Fibroblast of mammary gland (primary cell): Measurements from ENCODE around the gene HNRNPH2.
A peak's percentile ranks its signal among the peaks of the same experiment; 100 is the strongest.

Source experiments
- DNase-seq: peaks from one replicate; pipeline ENCODE4 v3.0.0-alpha.2; 2010; ENCODE audit warnings: low read depth
- H3K4me3 ChIP-seq: 2 replicates; pipeline ENCODE4 v1.5.1; 2011; ENCODE audit warnings: low read depth, mild to moderate bottlenecking, low read length, moderate library complexity; ENCODE audit not compliant: control insufficient read depth
- TF ChIP-seq, protein P1 (sequence below): conservative IDR thresholded peaks from 2 replicates; pipeline ENCODE4 v1.5.1; 2011; ENCODE audit warnings: low read depth, low read length, inconsistent platforms; ENCODE audit not compliant: control insufficient read depth, insufficient read depth

Gene HNRNPH2

DNA sequence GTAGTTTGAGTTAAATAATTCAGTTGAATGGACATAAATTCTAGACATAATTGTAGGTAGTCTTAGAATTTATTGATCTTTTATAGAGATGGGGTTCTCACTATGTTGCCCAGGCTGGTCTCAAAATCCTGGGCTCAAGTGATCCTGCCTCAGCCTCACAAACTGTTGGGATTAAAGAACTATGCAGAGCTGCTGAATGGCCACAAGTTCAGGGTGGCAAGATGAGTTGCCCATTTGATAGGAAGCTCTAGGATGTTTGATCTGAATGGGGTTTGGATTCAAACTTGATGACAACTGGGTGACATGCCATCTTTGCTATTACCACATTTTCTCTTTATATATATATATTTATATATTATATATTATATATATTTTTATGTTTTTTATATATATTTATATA, 13.7 kb upstream of the HNRNPH2 start:
- H3K4me3 ChIP-seq, result no peak overlapping the region
- TF ChIP-seq, protein P1, sequence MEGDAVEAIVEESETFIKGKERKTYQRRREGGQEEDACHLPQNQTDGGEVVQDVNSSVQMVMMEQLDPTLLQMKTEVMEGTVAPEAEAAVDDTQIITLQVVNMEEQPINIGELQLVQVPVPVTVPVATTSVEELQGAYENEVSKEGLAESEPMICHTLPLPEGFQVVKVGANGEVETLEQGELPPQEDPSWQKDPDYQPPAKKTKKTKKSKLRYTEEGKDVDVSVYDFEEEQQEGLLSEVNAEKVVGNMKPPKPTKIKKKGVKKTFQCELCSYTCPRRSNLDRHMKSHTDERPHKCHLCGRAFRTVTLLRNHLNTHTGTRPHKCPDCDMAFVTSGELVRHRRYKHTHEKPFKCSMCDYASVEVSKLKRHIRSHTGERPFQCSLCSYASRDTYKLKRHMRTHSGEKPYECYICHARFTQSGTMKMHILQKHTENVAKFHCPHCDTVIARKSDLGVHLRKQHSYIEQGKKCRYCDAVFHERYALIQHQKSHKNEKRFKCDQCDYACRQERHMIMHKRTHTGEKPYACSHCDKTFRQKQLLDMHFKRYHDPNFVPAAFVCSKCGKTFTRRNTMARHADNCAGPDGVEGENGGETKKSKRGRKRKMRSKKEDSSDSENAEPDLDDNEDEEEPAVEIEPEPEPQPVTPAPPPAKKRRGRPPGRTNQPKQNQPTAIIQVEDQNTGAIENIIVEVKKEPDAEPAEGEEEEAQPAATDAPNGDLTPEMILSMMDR, result no peak
- no peak for DNase-seq

DNA sequence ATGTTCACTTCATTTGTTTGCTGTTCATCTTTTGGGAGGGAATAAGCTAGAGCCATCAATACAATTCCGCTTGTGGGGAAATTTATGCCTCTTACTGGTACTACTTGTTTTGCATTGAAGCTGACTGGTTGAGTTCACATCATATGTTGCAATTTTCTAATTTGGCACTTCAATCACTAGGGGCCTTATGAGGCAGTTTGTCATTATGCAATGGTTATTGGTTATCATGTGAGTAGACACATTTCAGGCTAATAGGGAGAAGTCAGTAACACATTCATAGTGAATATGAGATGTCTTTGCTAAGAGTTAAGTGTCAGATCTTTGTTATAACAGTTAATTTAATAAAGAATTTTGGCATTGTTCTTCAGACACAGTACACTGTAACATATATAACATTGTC, 12.2 kb upstream of the HNRNPH2 start:
- peak; percentile 57 for DNase-seq
- TF ChIP-seq, protein P1, result no peak
- H3K4me3 ChIP-seq, result no peak overlapping the region

DNA sequence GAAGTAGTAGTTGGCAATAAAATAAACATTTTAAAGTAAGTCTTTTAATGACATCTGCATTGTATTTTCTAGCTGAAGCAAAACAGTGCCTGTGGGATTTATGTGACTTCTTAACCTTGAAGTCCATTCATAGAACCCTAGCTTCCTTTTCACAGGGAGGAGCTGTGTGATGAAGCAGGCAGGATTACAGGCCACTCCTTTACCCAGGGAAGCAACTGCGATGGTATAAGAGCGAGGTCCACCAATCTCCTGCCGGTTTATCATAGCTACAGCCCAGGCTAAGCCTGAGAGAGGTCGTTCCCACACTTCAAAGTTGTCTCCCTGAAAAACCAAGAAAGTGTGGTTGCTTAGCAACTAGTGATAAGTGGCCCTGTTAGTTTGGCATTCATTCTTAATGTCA, 10.2 kb upstream of the HNRNPH2 start:
- H3K4me3 ChIP-seq, result no peak overlapping the region
- DNase-seq, result peak; percentile 32
- TF ChIP-seq, protein P1, result no peak

DNA sequence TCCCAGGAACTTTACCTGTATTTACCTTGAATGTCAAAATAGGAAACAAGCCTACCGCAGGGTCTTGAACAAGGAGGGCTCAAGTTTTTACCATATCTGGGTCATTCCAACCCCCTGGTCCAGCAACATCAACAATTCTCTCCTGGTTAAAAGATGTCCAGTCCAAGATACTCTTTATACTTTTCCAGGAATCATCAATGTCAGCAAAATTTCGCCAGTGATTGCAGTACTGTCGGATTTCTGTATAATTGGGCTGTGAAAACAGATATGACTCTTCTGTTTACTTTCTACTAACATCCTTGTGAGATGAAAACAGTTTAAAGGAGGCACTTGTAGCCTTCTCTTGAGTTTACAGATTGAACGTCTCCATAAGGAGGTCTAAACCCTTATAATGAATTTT, 9.3 kb upstream of the HNRNPH2 start:
- TF ChIP-seq, protein P1, result no peak
- no peak for DNase-seq
- no peak overlapping the region for H3K4me3 ChIP-seq

DNA sequence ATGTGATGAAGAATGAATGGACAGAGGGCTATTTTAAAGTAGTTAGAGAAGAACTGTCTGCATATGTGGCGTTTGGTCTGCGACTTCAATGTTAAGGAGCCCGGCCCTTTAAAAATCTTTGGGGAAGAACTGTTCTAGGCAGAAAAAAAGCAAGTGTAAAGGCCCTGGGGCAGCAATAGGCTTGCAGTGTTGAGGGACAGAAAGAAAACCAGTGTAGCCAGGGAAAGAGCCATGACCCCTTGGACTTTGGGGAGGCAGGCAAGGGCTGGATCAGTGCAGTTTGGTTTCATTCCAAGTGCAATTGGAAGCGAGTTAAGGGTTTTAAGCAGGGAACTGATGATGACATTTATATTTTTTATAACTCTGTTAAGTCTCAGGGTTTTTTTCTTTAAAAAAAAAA, 8.2 kb upstream of the HNRNPH2 start:
- TF ChIP-seq, protein P1, result no peak
- no peak overlapping the region for H3K4me3 ChIP-seq
- DNase-seq, result no peak

DNA sequence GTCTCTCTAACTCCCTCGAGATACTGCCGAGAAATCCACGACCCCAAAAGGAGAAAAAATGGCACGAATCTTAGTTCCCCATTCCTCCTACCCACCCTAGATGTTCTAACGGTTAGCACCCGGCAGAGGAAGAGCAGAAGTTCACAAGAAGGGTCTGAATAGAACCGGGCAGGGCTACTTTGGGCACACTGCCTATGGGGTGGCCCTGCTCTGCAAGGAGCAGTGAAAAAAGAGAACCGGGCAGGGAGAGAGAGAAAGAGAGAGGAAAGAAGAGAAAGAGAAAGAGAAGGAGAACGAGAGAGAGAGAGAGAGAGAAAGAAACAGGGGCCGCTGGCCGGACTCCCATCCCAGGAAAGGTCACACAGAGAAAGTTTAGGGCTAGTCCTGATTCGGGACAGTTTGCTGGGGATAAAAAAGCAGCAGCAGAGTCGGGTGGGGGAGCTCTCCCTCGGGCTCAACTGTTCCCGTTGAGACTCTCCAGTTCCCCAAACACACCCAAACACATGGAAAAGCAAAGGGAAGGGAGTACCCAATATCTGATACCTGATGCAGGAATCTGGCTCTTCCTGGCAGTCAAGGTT, 765 bp upstream of the HNRNPH2 start:
- DNase-seq, result no peak
- TF ChIP-seq, protein P1, result no peak
- H3K4me3 ChIP-seq, result peak overlapping the region; percentile 75

DNA sequence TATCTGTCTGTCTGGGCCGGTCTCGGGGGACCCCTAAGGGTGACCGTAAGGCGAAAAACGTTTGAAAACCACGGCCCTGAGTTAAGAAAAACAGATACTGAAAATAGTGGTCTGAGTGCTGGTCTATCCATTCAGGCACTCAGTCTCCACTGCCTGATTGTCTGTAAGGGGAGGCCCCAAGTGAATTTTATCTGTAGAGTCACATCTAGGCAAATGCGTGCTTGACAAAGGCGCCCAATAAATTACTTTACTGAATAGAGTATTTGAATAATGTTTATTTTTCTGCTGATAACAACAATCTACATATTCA, 465 bp downstream of the HNRNPH2 start:
- no peak for DNase-seq
- TF ChIP-seq, protein P1, result no peak
- H3K4me3 ChIP-seq, result peak overlapping the region; percentile 78
